Stimulated activated CD4-positive, alpha-beta T cell treated with anti-CD3 and anti-CD28 coated beads, Interleukin-4, amount 100 ng/mL, for 1 hour (primary cell): ENCODE results near the gene IGF2BP2.

Experiments
- DNase-seq: peaks from one replicate; pipeline ENCODE4 v3.0.0-alpha.2; 2020

The IGF2BP2 gene

GRCh38 chr3:185631108-185631507 is 193.7 kb downstream of the IGF2BP2 start:
- DNase-seq = no peak

GRCh38 chr3:185630182-185630622 is 194.6 kb downstream of the IGF2BP2 start:
- no peak for DNase-seq

GRCh38 chr3:185629554-185630181 is 195.2 kb downstream of the IGF2BP2 start:
- no peak for DNase-seq

GRCh38 chr3:185625784-185626183 is 199.1 kb downstream of the IGF2BP2 start:
- DNase-seq = no peak

- no peak for DNase-seq
Observed at GRCh38 chr3:185623939-185624665, 200.7 kb downstream of the IGF2BP2 start.

- no peak for DNase-seq
Observed at GRCh38 chr3:185613016-185613415, 211.8 kb downstream of the IGF2BP2 start.

- no peak for DNase-seq
Observed at GRCh38 chr3:185606196-185606595, 218.6 kb downstream of the IGF2BP2 start.

GRCh38 chr3:185605566-185605965 is 219.3 kb downstream of the IGF2BP2 start:
- DNase-seq = no peak

GRCh38 chr3:185595526-185595925 is 229.3 kb downstream of the IGF2BP2 start:
- no peak for DNase-seq

GRCh38 chr3:185594073-185594472 is 230.8 kb downstream of the IGF2BP2 start:
- no peak for DNase-seq
